SU-DHL-6 (cell line): ENCODE data around the gene KCNC1.

ENCODE experiments used
- CTCF ChIP-seq: fragments of 200-600 bp; sonication (generic); IDR thresholded peaks from one replicate; pipeline ENCODE4 v1.5.1; 2017; ENCODE audit warnings: antibody characterized with exemption, mild to moderate bottlenecking, low read length, moderate library complexity; ENCODE audit not compliant: insufficient read depth, poor library complexity, severe bottlenecking
- EZH2phosphoT487 ChIP-seq: fragments of 200-600 bp; sonication (generic), shearing (Covaris generic); conservative IDR thresholded peaks from 2 replicates; pipeline ENCODE4 v1.6.1; 2018; ENCODE audit warnings: mild to moderate bottlenecking, antibody characterized with exemption, low read length, moderate library complexity, mixed read lengths

GRCh38 chr11:17742019-17742418 is 7.4 kb downstream of the KCNC1 start:
- TF ChIP-seq CTCF = no peak
- TF ChIP-seq EZH2phosphoT487 = no peak
